GM23248 (cell line): Measurements from ENCODE around the gene FBH1. TPM values are rescaled to one million over a fixed set of nuclear protein-coding genes. Genes with fewer than 3 reads are reported as not detected.
A peak's percentile ranks its signal among the peaks of the same experiment; 100 is the strongest.
"Not testable (repeated sequence)": the region's sequence is repeated elsewhere in the genome, so short reads cannot be mapped to it uniquely, and the experiment has no call there.

Experiments
- DNase-seq: peaks from one replicate; pipeline ENCODE4 v3.0.0-alpha.2; 2015
- H2AFZ ChIP-seq: fragments of 200-600 bp; sonication (generic); 2 replicates; pipeline ENCODE4 v1.6.1; 2016; ENCODE audit warnings: antibody characterized with exemption
- H3F3A ChIP-seq: fragments of 200-600 bp; sonication (generic); 2 replicates; pipeline ENCODE4 v1.6.1; 2016; ENCODE audit warnings: mild to moderate bottlenecking, antibody characterized with exemption, mixed run types; ENCODE audit not compliant: insufficient read depth
- H3K27ac ChIP-seq: fragments of 200-600 bp; sonication (generic); 2 replicates; pipeline ENCODE4 v1.5.1; 2016; ENCODE audit warnings: mild to moderate bottlenecking
- H3K27me3 ChIP-seq: fragments of 200-600 bp; sonication (generic); replicated peaks from 2 replicates; pipeline ENCODE4 v1.6.1; 2016; ENCODE audit warnings: mild to moderate bottlenecking; ENCODE audit not compliant: insufficient read depth
- H3K36me3 ChIP-seq: fragments of 200-600 bp; sonication (generic); 2 replicates; pipeline ENCODE4 v1.6.1; 2016; ENCODE audit warnings: low read depth, mild to moderate bottlenecking
- H3K4me1 ChIP-seq: fragments of 200-600 bp; sonication (generic); 2 replicates; pipeline ENCODE4 v1.6.1; 2016; ENCODE audit warnings: mild to moderate bottlenecking; ENCODE audit not compliant: insufficient read depth
- H3K4me2 ChIP-seq: fragments of 200-600 bp; sonication (generic); one replicate; pipeline ENCODE4 v1.6.1; 2016; ENCODE audit warnings: mild to moderate bottlenecking; ENCODE audit not compliant: unreplicated experiment
- H3K4me3 ChIP-seq: fragments of 200-600 bp; sonication (generic); 2 replicates; pipeline ENCODE4 v1.5.1; 2016; ENCODE audit warnings: mild to moderate bottlenecking
- H3K79me2 ChIP-seq: fragments of 200-600 bp; sonication (generic); 2 replicates; pipeline ENCODE4 v1.6.1; 2016; ENCODE audit warnings: mild to moderate bottlenecking; ENCODE audit not compliant: insufficient read depth
- H3K9ac ChIP-seq: fragments of 200-600 bp; sonication (generic); 2 replicates; pipeline ENCODE4 v1.6.1; 2016; ENCODE audit warnings: mild to moderate bottlenecking
- H3K9me2 ChIP-seq: fragments of 200-600 bp; sonication (generic); 2 replicates; pipeline ENCODE4 v1.6.1; 2016; ENCODE audit warnings: mixed run types, mild to moderate bottlenecking, moderate library complexity; ENCODE audit not compliant: insufficient read depth
- H3K9me3 ChIP-seq: fragments of 200-600 bp; sonication (generic); one replicate; pipeline ENCODE4 v1.6.1; 2017; ENCODE audit warnings: low read depth
- H4K20me1 ChIP-seq: fragments of 200-600 bp; sonication (generic); 2 replicates; pipeline ENCODE4 v1.6.0; 2016; ENCODE audit not compliant: insufficient read depth
- EZH2 ChIP-seq: fragments of 200-600 bp; sonication (generic); IDR thresholded peaks from 2 replicates; pipeline ENCODE4 v1.6.1; 2018; ENCODE audit warnings: antibody characterized with exemption, mild to moderate bottlenecking; ENCODE audit not compliant: insufficient read depth, poor library complexity, severe bottlenecking
- EZH2phosphoT487 ChIP-seq: fragments of 200-600 bp; sonication (generic); IDR thresholded peaks from 2 replicates; pipeline ENCODE4 v1.6.1; 2018; ENCODE audit warnings: antibody characterized with exemption, moderate library complexity, mild to moderate bottlenecking, low read depth; ENCODE audit not compliant: insufficient read depth
- WGBS, 2 experiments: methylation state at CpG; one replicate each; pipeline ENCODE4 v1.1.6; 2015 to 2017; ENCODE audit warnings: low lambda C conversion rate in 2 of 2, low coverage in 1 of 2; ENCODE audit errors: missing lambda C conversion rate in 2 of 2; 5-methylcytosine and 5-hydroxymethylcytosine counted together
- in situ Hi-C: fragments of 300-500 bp; cut with MboI; formaldehyde crosslinking; loops from 2 replicates; pipeline ENCODE4 v1.15.0; 2020
- polyA plus RNA-seq: library from polyadenylated mRNA; unstranded; fragments of >200 nt; fragmentation: Nextera tagmentation; extraction: Ambion mirVana; gene quantifications from 2 replicates; pipeline ENCODE4 v1.2.1, GENCODE V29; 2016
- total RNA-seq: library from RNA; depleted of rRNA; stranded (reverse); fragments of >200 nt; shearing (Covaris generic); gene quantifications from 2 replicates; pipeline ENCODE4 v1.2.3, GENCODE V29; 2014

The FBH1 gene
- total and polyA plus RNA-seq, 2 experiments from 2014 or later: 66.4 to 79.3 TPM

DNA sequence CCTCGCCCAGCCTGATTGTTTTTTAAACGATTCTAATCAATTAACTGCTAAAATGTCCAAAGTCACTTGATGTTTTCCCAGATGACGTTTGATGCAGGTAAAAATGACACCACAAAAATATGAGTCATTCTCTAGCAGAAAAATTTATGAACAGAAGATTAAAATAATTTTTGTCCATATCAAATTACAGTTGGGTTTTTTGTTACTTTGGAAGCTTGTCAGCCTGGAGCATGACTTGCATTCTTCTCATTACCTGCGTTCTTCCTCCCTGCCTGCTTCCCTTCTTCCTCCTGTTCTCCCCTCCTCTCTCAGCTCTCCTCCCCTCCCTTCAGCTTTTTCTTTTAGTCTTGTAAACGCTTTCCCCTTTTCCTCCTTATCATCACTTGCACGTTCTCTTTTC lies 68.6 kb downstream of the FBH1 start:
- H3K9me3 ChIP-seq: no peaks in the 10 kb centered on the region
- H3K4me3 ChIP-seq: no peak overlapping the region
- H3K27ac ChIP-seq: no peak overlapping the region
- H3K4me2 ChIP-seq: no peak overlapping the region
- no peaks in the 10 kb centered on the region for H3K9me2 ChIP-seq
- no peak for DNase-seq
- no peaks in the 10 kb centered on the region for H3K27me3 ChIP-seq
- no peaks in the 10 kb centered on the region for H3K4me1 ChIP-seq
- H4K20me1 ChIP-seq: no peaks in the 10 kb centered on the region
- WGBS, 2 experiments: 70 to 74% methylated on average over 6 of the region's 6 CpGs
- TF ChIP-seq EZH2phosphoT487 (no peak), EZH2 (no peak)
- no peak overlapping the region for H3K9ac ChIP-seq
- H3K36me3 ChIP-seq: no peaks in the 10 kb centered on the region
- H3K79me2 ChIP-seq: no peaks in the 10 kb centered on the region
- no peak overlapping the region for H2AFZ ChIP-seq
- no peaks in the 10 kb centered on the region for H3F3A ChIP-seq
- in situ Hi-C loops: no loop called here

DNA sequence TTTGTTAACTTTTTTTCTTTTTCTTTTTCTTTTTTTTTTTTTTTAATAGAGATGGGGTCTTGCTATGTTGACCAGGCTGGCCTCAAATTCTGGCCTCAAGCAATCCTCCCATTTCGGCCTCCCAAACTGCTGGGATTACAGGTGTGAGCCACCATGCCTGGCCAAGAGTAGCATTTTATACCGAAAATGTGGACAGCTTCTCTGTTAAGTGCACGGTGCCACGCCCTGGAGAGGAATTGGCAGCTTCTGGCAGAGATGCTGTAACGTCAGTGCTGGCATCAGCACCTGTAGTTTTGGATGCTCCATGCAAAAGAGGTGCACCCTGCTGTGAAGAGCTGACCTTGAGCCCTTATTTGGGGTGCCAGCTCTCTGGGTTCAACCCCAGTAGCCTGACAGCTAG lies 69.1 kb downstream of the FBH1 start:
- Histone ChIP-seq H3K79me2 (no peaks in the 10 kb centered on the region), H3K27me3 (no peaks in the 10 kb centered on the region), H3K4me2 (no peak overlapping the region), H3K36me3 (no peaks in the 10 kb centered on the region), H3F3A (no peaks in the 10 kb centered on the region), H3K9me2 (no peaks in the 10 kb centered on the region), H4K20me1 (no peaks in the 10 kb centered on the region), H3K4me1 (no peaks in the 10 kb centered on the region), H3K27ac (no peak overlapping the region), H3K9ac (no peak overlapping the region), H2AFZ (no peak overlapping the region), H3K9me3 (no peaks in the 10 kb centered on the region), H3K4me3 (no peak overlapping the region)
- TF ChIP-seq EZH2phosphoT487 (no peak), EZH2 (no peak)
- in situ Hi-C loops: no loop called here
- 71 to 88% methylated on average over 5 of the region's 5 CpGs for WGBS, 2 experiments
- DNase-seq: no peak

DNA sequence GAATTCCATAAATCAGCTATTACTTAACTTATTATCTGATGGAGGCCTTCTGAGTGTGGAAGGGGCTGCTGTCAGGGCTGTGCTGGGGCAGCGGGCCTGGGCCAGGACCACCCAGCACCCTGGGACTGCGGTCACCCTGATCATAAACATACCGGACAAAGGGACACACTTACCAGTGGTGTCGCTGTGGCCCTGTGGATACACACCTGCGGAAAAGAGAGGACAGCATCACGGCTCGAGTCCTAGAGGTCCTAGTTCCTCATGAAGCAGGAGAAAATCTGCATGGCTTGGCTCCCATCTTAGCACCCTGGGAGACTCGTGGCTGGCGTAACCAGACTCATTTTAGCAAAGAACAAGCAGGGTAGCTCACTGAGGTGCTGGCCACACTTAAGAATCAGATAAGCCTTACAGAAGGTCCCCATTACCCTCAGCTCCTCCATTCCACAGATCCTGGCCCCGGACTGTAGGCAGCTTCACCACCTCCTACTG lies 69.6 kb downstream of the FBH1 start:
- WGBS, 2 experiments: 80 to 81% methylated on average over 10 of the region's 10 CpGs
- Histone ChIP-seq H2AFZ (no peak overlapping the region), H3K79me2 (no peaks in the 10 kb centered on the region), H3K4me2 (no peak overlapping the region), H3K27ac (no peak overlapping the region), H3K9me3 (no peaks in the 10 kb centered on the region), H3K27me3 (no peaks in the 10 kb centered on the region), H3K9ac (no peak overlapping the region), H3K36me3 (no peaks in the 10 kb centered on the region), H4K20me1 (no peaks in the 10 kb centered on the region), H3K9me2 (no peaks in the 10 kb centered on the region), H3F3A (no peaks in the 10 kb centered on the region), H3K4me3 (no peak overlapping the region), H3K4me1 (no peaks in the 10 kb centered on the region)
- no peak for DNase-seq
- in situ Hi-C loops: no loop called here
- TF ChIP-seq EZH2phosphoT487 (no peak), EZH2 (no peak)

DNA sequence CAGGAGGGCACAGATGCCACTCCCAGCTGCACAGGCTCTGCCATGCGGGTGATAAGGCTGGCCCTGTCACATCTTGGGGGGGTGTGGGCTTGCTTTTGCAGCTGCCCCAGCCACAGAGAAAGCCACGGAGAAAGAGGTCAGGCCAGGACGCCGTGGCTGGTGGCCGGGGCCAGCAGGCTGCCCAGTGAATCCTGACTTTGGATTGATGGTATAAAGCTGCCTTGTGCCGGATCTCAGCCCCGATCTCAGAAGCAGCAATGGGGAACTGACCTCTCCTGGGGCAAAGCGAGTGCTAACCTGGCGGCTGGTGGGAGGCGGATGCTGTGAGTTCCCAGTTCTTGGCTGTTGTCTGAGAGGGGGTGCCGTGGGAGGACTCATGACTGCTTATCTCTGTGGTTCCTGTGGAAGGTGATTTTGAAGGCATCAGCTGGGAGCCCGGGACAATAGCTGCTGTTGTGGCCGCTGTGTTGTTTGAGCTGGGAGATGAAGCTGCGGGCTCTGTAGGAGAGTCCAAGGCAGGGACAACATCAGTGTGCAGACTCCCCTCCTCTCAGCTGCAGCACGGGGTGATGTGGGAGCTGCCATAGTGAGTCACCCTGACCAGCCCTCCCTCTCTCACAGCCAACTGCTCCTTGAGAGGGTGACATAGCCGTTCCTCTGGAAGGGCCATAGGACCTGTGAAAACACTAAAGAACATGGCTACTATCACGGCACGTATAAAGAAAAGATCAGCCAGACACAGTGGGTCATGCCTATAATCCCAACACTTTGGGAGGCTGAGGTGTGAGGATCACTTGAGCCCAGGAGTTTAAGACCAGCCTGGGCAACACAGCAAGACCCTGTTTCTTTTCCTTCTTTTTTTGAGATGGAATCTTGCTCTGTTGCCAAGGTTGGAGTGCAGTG lies 70.3 kb downstream of the FBH1 start:
- H3K27me3 ChIP-seq: no peaks in the 10 kb centered on the region
- H3K4me2 ChIP-seq: no peak overlapping the region
- in situ Hi-C loops: no loop called here
- no peaks in the 10 kb centered on the region for H3K36me3 ChIP-seq
- H3K79me2 ChIP-seq: no peaks in the 10 kb centered on the region
- H3K9me2 ChIP-seq: no peaks in the 10 kb centered on the region
- TF ChIP-seq EZH2phosphoT487 (no peak), EZH2 (no peak)
- H3K4me3 ChIP-seq: no peak overlapping the region
- no peak overlapping the region for H2AFZ ChIP-seq
- no peaks in the 10 kb centered on the region for H4K20me1 ChIP-seq
- DNase-seq: peak; percentile 21
- H3K4me1 ChIP-seq: no peaks in the 10 kb centered on the region
- WGBS, 2 experiments: 91% methylated on average over 18 of the region's 18 CpGs
- no peak overlapping the region for H3K27ac ChIP-seq
- no peaks in the 10 kb centered on the region for H3F3A ChIP-seq
- H3K9ac ChIP-seq: no peak overlapping the region
- no peaks in the 10 kb centered on the region for H3K9me3 ChIP-seq

DNA sequence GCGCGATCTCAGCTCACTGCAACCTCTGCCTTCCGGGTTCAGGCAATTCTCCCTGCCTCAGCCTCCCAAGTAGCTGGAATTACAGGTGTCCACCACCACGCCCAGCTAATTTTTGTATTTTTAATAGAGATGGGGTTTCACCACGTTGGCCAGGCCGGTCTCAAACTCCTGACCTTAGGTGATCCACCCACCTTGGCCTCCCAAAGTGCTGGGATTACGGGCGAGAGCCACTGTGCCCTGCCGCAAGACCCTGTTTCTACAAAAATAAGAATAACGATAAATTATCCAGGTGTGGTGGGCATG lies 70.9 kb downstream of the FBH1 start:
- H3K4me2 ChIP-seq, H3K27me3 ChIP-seq, H3K79me2 ChIP-seq, in situ Hi-C loops, H3K36me3 ChIP-seq, H3K9ac ChIP-seq, H4K20me1 ChIP-seq, H3K27ac ChIP-seq, H3K9me2 ChIP-seq, H3F3A ChIP-seq, DNase-seq, H3K9me3 ChIP-seq, H3K4me3 ChIP-seq, H3K4me1 ChIP-seq, H2AFZ ChIP-seq: not testable (repeated sequence)
- WGBS, 2 experiments: 91 to 99% methylated on average over 10 of the region's 10 CpGs
